Suppressor macrophage treated with lipopolysaccharide for 1 hour (primary cell): Measurements from ENCODE around the gene NGEF.
A peak's percentile ranks its signal among the peaks of the same experiment; 100 is the strongest.
"Not testable (repeated sequence)": the region's sequence is repeated elsewhere in the genome, so short reads cannot be mapped to it uniquely, and the experiment has no call there.

Experiments
- DNase-seq, 3 donors: peaks; one replicate each; pipeline ENCODE4 v3.0.0-alpha.2; 2020 to 2022

Gene NGEF

GRCh38 chr2:232866104-232866503 is 147.0 kb downstream of the NGEF start:
- DNase-seq: no peak

DNA sequence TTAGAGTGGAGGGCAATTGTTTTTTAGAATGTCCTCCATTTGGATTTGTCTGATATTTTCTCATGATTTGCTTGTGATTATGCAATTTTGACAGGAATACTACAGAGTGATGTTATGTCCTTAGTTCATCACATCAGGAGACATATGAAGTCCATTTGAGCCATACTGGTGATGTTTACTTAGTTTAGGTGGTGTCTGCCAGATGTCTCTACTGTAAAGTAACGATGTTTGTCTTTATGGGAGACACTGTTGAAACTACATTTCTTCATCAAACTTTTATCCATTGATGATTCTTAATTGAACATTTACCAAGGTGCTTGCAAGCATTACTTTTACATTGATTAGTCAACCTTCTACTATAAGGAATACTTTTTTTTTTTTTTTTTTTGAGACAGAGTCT is 147.9 kb downstream of the NGEF start:
- no peak for DNase-seq

DNA sequence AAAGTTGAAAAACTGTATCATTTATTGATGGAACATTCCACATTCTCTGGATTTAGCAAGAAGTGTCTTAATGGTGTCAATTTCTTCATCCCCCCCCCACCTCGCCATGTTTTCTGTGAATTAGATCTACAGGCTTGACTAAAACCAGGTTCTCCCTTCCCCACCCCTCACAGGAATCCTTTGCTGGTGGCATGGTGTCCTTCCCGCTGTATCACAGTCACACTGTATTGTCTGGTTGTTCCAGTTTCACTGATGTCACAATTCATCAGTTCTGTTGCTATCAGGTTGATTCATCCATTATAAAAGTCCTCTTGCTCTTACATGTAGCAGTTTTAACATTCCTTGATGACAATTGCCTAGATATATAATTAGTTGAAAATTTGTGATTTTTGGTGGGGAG is 149.1 kb downstream of the NGEF start:
- DNase-seq: no peak

DNA sequence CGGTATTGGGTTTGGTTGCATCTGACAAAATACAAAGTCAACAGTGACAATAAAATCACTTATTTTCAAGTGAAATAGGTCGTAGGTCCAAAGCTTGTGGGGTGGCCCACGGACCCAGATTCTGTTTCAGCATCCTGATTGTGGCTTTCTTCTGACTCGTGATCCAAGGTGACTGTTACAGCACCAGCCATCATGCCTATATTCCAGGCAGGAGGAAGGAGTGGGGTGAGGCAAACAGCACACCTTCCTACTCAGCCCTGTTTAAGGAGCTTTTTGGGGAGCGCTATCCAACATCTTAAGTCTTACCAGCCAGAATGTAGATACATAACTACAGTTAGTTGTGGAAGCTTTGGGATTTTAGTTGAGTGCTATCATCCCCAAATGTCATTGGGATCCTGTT is 151.7 kb downstream of the NGEF start:
- no peak for DNase-seq

DNA sequence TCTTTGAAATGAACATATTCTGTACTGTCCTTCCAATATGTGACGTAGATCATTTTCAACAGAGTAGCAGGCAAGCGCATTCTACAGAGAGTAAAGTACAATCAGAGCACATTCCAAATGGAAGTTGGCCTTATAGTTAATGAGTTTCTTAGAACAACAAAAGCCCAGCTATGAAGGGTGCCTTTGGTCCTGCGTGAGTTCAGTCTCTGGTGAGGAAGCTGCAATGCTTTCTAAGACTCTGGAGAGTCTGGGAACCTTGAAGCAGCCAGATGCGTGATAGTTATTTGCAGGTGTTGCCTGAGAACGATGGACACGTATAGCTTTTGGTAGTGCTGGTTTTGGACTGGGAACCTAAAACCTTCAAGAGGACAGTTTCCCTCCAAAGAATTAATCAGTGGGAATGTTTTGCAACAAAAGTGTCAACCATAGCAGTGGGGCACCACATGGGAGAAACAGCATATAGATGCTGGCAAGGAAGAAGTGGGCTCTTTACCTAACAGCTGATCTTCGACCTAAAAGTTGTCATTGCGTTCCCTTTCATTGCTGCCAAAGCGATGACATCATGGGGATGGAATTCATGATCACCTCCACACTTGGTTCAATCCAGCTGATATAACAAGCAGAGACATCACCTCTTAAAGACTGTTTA is 152.3 kb downstream of the NGEF start:
- DNase-seq: no peak

DNA sequence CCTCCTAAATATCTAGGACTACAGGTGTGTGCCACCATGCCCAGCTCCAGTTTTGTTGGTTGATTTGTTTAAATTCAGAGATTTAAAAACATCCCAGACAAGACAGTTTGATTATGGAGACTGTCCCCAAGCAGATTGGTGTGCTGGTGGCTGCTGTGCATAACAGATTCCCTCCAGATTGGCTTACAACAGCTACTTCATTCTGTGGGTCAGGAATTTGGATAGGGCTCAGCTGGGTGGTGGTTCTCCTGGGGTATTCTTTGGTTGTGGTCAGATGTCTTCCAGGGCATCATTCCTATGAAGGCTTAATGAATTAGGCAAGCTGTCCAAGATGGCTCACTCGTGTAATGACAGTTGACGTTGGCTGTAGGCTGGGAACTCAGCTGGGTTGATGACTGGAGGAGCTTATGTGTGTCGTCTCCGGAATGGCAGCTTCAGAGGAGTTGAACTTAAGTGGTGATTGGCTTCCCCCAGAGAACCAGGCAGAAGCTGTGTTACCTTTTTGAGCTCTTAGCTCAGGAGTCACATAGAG is 153.6 kb downstream of the NGEF start:
- DNase-seq: no peak

DNA sequence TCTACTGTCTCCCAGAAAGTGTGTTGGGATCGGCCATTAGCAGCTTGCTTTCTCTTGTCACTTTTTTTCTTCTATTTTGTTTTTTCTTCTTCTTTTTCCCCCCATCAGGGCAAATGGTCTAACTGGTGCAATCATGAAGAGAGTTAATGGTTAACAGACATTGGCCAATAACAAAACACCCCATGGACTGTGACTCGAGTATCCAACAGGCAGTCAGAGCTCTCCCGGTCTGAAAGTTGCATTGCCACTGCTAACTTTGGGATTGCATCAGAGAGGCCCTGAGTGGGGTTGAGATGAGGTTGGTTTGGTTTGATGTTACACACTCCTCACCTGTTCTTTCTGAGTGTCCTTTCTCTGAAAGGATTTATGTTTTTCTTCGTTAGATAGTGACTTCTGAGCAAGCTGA is 155.9 kb downstream of the NGEF start:
- DNase-seq: no peak

DNA sequence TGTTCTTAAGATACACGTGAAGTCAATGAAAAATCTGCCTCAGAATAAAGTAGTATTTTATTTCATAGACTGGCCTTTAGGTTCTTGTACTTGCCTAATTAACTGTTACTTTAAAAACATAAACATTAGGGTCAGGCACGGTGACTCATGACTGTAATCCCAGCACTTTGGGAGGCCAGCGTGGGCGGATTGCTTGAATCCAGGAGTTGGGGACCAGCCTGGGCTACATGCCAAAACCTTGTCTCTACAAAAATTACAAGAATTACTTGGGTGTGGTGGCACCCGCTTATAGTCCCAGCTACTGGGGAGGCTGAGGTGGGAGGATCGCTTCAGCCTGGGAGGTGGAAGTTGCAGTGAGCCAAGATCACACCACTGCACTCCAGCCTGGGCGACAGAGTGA is 159.0 kb downstream of the NGEF start:
- peak in 2 of 3 donors; percentile 42 to 45 for DNase-seq

GRCh38 chr2:232852676-232853075 is 160.4 kb downstream of the NGEF start:
- no peak for DNase-seq

DNA sequence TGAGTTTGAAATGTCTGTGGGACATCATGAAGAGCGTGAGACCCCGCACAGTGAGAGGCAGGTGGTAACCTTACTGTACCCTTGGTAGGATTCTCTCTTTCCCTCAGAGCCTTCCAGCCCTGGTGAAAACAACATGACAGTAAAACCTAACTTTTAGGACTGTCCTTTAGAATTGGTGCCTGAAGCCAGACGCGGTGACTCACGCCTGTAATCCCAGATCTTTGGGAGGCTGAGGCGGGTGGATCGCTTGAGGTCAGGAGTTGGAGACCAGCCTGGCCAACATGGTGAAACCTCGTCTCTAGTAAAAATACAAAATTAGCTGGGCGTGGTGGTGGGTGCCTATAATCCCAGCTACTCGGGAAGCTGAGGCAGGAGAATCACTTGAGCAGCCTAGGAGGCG is 161.0 kb downstream of the NGEF start:
- not testable (repeated sequence) for DNase-seq

GRCh38 chr2:232850039-232850438 is 163.0 kb downstream of the NGEF start:
- no peak for DNase-seq

DNA sequence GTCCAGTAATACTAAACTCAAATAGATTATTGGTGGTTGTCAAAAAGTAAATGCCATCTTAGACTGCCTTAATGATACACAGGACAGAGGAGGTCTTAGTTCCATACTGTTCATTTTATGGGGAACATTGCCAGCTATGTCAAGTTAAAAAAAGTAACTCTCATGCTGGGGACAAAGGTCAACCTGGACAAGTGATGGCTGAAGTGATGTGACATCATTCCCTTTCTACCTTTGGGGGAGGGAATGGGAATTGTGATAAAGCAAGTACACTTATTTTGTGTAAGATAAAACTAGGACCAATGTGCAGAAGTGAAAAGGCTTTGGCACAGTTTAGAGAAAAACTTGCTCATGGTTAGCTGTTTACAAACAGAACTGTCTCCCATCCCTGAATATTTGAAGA is 167.0 kb downstream of the NGEF start:
- DNase-seq: no peak

GRCh38 chr2:232843834-232844233 is 169.2 kb downstream of the NGEF start:
- DNase-seq: no peak

- peak in 2 of 3 donors; percentile 16 to 17 for DNase-seq
Observed at GRCh38 chr2:232842689-232843088, 170.4 kb downstream of the NGEF start.

- peak; percentile 72 to 82 (median 79) for DNase-seq
Observed at GRCh38 chr2:232839411-232840079, 173.5 kb downstream of the NGEF start.

- peak in 1 of 3 donors; percentile 23 for DNase-seq
Observed at GRCh38 chr2:232838406-232838874, 174.6 kb downstream of the NGEF start.

DNA sequence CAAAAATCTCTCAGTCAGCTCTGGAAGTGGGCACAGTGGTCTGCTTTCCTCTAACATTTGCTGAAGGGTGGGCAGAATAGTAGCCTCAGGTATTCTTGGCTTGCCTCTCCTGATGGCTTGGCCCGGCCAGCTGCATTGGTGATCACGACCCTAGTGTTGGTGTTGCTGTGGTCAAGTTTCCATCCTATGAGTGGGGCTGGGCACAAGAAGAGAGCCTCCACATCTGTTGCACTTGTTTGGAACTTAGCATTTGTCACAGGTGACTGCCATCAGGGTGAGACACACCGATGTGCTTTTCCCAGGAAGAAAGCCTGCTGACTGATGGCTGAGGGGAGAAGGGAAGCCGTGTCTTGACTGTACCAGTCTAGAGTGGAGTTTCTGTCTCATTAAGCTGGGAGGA is 176.1 kb downstream of the NGEF start:
- no peak for DNase-seq

DNA sequence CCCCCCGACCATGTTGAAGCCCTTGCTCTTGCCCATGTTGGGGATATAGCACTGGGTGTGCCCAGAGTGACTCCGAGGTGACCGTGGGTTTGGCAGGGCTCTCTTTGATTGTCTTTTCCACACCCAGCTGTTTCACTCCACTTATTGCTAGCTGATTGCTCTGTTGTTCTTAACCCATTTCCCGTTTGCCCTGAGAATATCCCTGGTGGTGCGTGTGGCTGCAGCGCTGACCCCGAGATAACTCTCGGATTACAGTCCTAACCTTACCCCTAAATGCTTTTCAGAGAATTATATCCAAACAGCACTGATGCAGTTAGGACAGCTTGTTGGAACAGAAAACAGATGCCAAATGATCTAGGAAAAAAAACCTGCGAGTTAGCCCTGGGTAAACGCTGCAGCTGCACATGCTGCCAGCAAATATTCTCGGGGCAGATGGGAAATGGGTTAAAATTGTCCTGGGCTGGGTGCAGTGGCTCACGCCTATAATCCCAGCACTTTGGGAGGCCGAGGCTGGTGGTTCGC is 177.3 kb downstream of the NGEF start:
- DNase-seq: no peak

DNA sequence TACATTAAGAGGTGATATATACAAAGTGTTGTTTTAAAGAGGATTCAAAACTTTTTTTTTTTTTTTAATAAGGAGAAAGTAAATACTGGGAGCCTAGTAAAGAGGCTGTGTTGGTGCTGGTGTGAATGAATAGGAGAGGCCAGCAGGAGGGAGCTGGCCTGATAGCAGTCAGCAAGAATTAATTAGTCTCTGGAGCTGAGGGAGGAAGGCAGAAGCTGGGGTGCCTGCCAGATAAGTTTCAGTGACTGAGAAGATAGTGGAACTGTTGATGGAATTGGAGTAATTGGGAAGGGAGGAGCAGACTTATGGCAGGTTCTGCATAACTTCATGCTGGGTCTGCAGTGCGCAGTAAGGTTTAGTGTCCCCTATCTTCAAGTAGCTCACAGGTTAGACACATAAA is 179.2 kb downstream of the NGEF start:
- DNase-seq: no peak

- DNase-seq: no peak
Observed at GRCh38 chr2:232831496-232831895, 181.6 kb downstream of the NGEF start.

DNA sequence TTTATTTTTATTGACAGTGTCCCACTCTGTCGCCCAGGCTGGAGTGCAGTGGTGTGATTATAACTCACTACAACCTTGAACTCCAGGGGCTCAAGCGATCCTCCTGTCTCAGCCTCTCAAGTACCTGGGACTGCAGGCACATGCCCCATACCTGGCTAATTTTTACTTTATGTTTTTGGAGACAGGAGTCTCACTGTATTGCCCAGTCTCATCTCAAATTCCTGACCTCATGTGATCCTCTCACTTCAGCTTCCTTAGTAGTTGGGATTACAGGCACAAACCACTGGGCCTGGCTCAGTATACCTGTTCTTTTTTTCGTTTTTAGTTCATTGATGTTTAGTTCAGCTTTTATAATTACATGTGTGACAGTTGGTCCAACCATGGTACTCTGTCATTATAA is 183.1 kb downstream of the NGEF start:
- DNase-seq: no peak
